HG02973 (cell line): ENCODE data around the gene PYGB.

Experiments used
- ATAC-seq: cut with Tn5 transposase; IDR thresholded peaks from one replicate; pipeline ENCODE4 v1.9.1; 2021; ENCODE audit warnings: moderate library complexity; ENCODE audit not compliant: unreplicated experiment

Gene PYGB

GRCh38 chr20:25280574-25281535 lies 33.0 kb downstream of the PYGB start:
- no peak for ATAC-seq

- ATAC-seq = no peak
Measured at GRCh38 chr20:25281541-25281991, 33.7 kb downstream of the PYGB start.

- no peak for ATAC-seq
Measured at GRCh38 chr20:25282034-25282781, 34.3 kb downstream of the PYGB start.

GRCh38 chr20:25282796-25283195 lies 34.9 kb downstream of the PYGB start:
- ATAC-seq = no peak

- ATAC-seq = no peak
Measured at GRCh38 chr20:25283221-25283951, 35.5 kb downstream of the PYGB start.

- no peak for ATAC-seq
Measured at GRCh38 chr20:25284131-25284601, 36.3 kb downstream of the PYGB start.

GRCh38 chr20:25285091-25285647 lies 37.3 kb downstream of the PYGB start:
- ATAC-seq = no peak

GRCh38 chr20:25285856-25286798 lies 38.2 kb downstream of the PYGB start:
- ATAC-seq = no peak

GRCh38 chr20:25286917-25287316 lies 39.0 kb downstream of the PYGB start:
- no peak for ATAC-seq

GRCh38 chr20:25287631-25288290 lies 39.9 kb downstream of the PYGB start:
- no peak for ATAC-seq

GRCh38 chr20:25288291-25289181 lies 40.7 kb downstream of the PYGB start:
- no peak for ATAC-seq

GRCh38 chr20:25289886-25290597 lies 42.2 kb downstream of the PYGB start:
- ATAC-seq = no peak

GRCh38 chr20:25290646-25291431 lies 43.0 kb downstream of the PYGB start:
- ATAC-seq = no peak

- no peak for ATAC-seq
Measured at GRCh38 chr20:25291432-25292133, 43.7 kb downstream of the PYGB start.

- ATAC-seq = no peak
Measured at GRCh38 chr20:25292176-25292891, 44.4 kb downstream of the PYGB start.
